ENCODE results near the gene AP5S1.

GRCh38 chr20:3800256-3800877 is 20.0 kb upstream of the AP5S1 start:
- TF ChIP-seq GABPA (IDR thresholded peaks at IDR 0.05; ENCODE audit: low read depth) (no peak), CTCF (IDR thresholded peaks at IDR 0.05; ENCODE audit: insufficient read depth, low read length) (no peak), POLR2AphosphoS5 (IDR thresholded peaks at IDR 0.05; ENCODE audit: low read depth) (no peak), REST (IDR thresholded peaks at IDR 0.05; ENCODE audit: insufficient replicate concordance, low read depth) (no peak)

Measured in HL-60 (cell line).